GM21528 (cell line): ENCODE data around the gene BCL2L12.
A peak's percentile ranks its signal among the peaks of the same experiment; 100 is the strongest.

Source experiments
- ATAC-seq: cut with Tn5 transposase; IDR thresholded peaks from one replicate; pipeline ENCODE4 v1.9.1; 2021; ENCODE audit warnings: mild to moderate bottlenecking, moderate library complexity; ENCODE audit not compliant: unreplicated experiment, low FRiP score

The BCL2L12 gene

GRCh38 chr19:49641688-49642491 is 23.8 kb upstream of the BCL2L12 start, which contains the start of gene SCAF1:
Gene SCAF1 (plus strand): TSS chr19:49642209. CDS start chr19:49645027, 2,818 bp downstream.
- ATAC-seq: peak; percentile 56

GRCh38 chr19:49642492-49643035 is 23.2 kb upstream of the BCL2L12 start:
- ATAC-seq: no peak

DNA sequence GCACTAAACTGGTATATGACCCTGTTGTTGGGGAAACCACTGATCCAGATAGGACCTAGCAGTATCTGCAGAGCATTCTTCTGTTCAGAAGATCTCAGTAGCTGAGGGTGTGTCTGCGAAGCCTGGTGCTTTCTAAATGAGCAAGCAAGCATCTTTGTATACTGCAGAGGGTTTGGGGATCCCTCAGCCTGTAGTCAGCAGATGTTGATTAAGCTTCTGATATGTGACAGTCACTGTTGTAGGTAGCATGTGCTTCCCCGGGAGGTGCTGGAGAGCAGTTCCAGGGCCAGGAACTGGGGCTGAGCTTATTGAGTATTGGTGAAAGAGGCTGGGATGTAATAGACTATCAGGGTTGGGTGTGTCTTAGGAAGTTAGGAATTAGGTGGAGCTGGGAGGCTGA is 22.3 kb upstream of the BCL2L12 start:
- ATAC-seq: no peak

- ATAC-seq: no peak
Measured at GRCh38 chr19:49645592-49645991, 20.1 kb upstream of the BCL2L12 start.

DNA sequence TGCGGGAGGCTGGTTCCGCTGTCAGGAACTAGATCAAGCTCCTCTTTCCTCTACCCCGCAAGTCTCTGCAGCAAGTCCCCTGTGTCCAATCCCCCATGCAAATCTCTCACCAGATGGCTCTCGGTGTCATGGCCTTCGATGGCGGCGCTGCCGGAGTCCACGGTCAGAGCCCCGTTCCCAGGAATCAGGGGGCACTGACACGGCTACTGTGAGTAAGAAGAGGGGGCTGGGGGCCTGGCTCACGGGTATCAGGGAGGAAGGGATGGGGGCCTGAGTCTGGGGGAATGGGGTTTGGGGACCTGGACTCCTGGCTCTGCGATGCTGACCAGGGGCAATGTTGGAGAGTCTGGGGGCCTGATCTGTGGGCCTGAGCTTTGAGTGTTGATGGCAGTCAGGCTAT is 19.7 kb upstream of the BCL2L12 start:
- ATAC-seq: no peak

DNA sequence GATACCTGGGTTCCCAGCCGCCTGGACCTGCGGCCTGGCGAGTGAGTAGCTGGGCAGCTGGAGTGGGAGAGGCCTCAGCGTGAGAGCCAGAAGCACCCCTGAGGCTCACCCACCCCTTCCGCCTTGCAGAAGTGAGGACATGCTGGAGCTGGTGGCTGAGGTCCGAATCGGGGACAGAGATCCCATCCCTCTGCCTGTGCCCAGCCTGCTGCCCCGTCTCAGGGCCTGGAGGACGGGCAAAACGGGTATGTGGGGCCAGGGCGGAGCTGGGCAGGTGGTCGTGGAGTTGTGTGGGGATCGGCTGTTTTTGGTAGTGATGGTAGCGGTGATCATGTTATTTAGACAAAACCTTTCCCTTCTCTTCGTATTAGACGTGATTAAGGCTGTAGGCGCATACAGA is 19.1 kb upstream of the BCL2L12 start:
- ATAC-seq: no peak

DNA sequence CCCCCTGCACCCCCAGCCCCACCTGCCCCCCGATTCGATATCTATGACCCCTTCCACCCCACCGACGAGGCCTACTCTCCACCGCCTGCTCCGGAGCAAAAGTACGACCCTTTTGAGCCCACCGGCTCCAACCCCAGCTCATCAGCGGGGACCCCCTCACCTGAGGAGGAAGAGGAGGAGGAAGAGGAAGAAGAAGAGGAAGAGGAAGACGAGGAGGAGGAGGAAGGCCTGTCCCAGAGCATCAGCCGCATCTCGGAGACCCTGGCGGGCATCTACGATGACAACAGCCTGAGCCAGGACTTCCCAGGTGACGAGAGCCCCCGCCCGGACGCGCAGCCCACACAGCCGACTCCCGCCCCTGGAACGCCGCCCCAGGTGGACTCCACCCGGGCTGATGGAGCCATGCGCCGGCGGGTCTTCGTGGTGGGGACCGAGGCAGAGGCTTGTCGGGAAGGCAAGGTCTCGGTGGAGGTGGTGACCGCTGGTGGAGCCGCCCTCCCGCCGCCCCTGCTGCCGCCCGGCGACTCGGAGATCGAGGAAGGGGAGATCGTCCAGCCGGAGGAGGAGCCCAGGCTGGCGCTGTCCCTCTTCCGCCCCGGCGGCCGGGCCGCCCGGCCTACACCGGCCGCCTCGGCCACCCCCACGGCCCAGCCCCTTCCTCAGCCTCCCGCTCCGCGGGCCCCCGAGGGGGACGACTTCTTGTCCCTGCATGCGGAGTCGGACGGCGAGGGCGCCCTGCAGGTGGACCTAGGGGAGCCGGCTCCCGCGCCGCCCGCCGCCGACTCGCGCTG is 14.5 kb upstream of the BCL2L12 start:
- ATAC-seq: no peak

DNA sequence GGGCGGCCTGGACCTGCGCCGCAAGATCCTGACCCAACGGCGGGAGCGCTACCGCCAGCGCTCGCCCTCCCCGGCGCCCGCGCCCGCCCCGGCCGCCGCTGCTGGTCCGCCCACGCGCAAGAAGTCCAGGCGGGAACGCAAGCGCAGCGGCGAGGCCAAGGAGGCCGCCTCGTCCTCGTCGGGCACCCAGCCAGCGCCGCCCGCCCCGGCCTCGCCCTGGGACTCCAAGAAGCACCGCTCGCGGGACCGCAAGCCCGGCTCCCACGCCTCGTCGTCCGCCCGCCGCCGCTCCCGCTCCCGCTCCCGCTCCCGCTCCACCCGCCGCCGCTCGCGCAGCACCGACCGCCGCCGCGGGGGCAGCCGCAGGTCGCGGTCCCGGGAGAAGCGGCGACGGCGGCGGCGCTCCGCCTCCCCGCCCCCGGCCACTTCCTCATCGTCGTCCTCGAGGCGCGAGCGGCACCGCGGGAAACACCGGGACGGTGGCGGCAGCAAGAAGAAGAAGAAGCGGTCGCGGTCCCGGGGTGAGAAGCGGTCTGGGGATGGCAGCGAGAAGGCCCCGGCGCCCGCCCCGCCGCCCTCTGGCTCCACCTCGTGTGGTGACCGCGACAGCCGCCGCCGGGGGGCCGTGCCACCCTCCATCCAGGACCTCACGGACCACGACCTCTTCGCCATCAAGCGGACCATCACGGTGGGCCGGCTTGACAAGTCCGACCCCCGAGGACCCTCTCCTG is 13.7 kb upstream of the BCL2L12 start:
- no peak for ATAC-seq

DNA sequence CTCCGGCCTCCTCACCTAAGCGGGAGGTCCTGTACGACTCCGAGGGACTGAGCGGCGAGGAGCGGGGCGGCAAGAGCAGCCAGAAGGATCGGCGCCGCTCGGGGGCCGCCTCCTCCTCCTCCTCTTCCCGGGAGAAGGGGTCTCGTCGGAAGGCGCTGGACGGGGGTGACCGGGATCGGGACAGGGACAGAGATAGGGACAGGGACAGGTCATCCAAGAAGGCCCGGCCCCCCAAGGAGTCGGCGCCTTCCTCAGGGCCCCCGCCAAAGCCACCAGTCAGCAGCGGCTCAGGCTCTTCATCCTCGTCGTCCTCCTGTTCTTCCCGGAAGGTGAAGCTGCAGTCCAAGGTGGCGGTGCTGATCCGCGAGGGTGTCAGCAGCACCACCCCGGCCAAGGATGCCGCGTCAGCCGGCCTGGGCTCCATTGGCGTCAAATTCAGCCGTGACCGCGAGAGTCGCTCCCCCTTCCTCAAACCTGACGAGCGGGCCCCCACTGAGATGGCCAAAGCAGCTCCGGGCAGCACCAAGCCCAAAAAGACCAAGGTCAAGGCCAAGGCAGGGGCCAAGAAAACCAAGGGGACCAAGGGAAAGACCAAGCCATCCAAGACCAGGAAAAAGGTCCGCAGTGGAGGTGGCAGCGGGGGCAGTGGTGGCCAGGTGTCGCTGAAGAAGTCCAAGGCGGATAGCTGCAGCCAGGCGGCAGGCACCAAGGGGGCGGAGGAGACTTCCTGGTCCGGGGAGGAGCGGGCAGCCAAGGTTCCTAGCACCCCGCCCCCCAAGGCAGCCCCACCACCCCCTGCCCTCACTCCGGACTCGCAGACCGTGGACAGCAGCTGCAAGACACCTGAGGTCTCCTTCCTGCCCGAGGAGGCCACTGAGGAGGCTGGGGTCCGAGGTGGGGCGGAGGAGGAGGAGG is 12.9 kb upstream of the BCL2L12 start:
- ATAC-seq: no peak

DNA sequence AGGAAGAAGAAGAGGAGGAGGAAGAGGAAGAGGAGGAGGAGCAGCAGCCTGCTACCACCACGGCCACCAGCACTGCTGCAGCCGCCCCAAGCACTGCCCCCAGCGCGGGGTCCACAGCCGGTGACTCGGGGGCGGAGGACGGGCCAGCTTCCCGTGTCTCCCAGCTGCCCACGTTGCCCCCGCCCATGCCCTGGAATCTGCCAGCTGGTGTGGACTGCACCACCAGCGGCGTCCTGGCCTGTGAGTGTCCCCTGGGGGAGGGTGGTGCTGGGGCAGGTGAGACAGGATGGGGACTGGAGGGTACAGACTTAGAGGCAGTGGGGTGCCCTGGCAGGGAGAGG is 12.3 kb upstream of the BCL2L12 start:
- ATAC-seq: no peak

DNA sequence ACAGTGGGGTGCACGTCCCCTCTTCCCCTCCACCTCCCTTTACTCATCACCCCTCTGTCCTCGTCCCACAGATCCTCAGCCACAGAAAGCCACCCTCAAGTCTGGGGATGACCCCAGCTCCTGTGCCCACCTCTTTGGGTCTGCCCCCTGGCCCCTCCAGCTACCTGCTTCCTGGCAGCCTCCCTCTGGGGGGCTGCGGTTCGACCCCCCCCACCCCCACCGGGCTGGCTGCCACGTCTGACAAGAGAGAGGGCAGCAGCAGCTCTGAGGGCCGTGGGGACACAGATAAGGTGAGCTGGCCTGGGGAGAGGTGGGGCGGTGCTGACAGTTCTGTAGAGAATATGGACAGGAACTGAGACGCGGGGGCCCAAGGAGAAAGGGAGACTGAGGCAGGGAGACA is 11.2 kb upstream of the BCL2L12 start:
- no peak for ATAC-seq

DNA sequence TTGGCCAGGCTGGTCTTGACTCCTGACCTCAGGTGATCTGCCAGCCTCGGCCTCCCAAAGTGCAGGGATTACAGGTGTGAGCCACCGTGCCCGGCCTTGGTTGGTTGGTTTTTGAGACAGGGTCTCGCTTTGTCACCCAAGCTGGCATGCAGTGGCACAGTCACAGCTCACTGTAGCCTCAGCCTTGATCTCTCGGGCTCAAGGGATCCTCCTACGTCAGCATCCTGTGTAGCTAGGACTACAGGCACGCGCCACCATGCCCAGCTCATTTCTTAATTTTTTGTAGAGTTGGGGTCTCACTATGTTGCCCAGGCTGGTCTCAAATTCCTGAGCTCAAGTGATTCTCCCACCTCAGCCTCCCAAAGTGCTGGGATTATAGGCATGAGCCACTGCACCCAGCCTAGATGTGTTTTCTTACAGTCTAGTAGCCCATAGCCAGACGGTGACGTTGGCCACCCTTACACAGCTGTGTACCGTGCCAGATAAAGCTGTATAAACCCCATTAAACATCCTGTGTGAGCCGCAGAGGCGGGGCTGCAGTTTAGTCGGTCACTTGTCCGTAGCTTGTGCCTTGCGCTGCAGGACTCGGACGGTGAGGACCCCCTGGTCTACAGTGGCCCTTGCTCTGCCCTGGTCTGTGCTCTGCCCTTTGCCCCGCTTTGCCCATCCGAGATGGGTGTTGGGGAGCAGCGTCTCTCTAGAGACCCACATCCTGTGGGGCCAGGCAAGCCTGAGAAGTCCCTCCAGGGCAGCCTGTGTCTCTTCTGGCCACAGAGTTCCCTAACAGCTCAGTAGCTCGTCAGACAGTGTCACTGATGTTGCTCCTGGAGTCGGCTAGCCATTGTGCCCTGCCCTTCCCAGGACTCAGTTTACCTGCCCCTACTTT is 9.9 kb upstream of the BCL2L12 start:
- no peak for ATAC-seq

DNA sequence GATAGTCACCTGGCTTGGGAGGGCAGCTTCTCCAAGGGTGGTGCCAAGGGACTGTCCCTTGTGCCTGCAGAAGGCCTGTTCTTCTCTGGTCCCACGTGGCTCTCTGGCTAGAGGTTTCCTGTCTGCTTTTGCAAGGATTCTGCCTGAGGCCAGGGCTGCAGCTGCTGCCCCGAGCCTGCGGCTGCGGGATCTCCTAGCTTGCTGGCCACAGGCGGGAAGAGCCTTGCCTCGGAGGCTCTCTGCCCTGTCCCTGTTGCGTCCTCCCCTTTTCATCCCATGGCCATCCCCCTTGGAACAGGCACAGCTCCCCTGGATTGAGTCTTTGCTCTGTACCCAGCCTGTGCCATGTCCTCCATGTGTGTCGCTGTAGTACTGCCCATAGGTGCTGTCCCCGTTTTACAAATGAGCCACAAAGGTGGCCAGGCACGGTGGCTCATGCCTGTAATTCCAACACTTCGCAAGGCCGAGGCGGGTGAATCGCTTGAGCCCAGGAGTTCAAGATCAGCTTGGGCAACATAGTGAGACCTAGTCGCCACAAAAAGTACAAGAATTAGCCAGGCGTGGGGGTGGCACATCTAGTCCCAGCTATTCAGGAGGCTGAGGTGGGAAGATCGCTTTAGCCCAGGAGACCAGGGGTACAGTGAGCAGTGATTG is 9.2 kb upstream of the BCL2L12 start:
- ATAC-seq: no peak

DNA sequence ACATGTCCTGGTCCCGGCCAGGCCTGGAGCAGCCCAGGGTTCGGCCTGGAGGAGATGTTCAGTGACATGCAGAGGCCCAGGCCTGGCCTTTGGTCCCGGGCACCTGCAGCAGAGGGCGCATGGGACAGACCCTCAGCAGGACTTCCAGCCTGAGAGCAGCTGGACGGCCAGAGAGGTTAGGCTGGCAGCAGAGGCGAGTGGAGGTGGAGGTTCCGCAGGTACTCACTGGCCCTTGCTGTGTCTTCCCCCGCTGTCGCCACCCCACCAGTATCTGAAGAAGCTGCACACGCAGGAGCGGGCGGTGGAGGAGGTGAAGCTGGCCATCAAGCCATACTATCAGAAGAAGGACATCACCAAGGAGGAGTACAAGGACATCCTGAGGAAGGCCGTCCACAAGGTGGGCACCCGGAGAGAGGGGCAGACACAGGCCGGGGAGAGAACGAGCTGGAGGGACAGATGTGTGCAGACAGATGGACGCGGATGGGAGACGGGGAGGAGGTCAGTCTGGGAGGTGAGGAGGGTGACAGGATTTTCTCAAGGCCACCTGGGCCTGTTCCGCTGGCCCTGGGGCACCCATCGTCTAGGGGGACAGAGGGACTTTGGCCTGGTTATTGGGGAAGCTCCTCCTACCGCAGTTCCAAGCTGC is 8.1 kb upstream of the BCL2L12 start:
- ATAC-seq: no peak

DNA sequence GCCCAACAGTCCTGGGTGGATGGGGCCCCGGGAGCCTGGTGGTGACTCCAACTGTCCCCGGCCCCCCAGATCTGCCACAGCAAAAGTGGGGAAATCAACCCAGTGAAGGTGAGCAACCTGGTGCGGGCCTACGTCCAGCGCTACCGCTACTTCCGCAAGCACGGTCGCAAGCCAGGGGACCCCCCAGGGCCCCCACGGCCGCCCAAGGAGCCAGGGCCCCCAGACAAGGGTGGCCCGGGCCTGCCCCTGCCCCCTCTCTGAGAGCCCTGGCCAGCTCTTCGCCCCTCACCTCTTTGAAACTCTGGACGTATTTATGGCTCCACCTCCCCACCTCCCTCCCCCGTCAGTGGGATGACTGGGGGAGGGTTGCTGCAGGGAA is 7.6 kb upstream of the BCL2L12 start:
- no peak for ATAC-seq

- ATAC-seq: no peak
Measured at GRCh38 chr19:49658566-49659442, 6.9 kb upstream of the BCL2L12 start.

DNA sequence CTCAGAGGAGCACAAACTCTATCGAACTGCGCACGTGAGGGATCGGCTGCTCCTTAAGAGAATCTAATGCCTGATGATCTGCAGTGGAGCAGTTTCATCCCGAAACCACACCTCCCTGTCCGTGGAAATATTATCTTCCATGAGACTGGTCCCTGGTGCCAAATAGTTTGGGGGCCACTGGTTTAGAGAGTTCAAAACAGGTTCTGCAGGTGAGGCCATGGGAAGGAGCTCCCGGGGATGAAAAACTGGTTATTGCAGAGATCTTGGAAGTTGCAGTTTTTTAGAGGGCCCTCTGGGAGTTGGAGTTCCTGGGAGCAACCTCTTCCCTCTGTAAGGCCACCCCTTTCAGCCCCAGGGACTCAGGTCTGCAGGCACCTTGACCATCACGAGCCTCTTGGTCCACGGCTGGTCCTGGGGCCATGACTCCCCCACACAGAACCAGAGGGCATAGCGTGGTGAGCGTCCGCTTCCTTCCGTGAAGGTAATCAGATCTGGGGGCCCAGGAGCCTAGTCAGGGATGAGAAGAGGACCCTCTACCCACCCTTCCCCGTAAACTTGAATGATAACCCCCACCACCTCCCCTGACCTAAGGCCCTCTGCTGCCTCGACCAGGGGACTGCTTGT is 5.3 kb upstream of the BCL2L12 start:
- no peak for ATAC-seq
